Measurements from ENCODE around the gene FOSL2. TPM values are rescaled to one million over a fixed set of nuclear protein-coding genes. Genes with fewer than 3 reads are reported as not detected.

FOSL2 gene
- total RNA-seq (2014; rRNA removed; shearing (Covaris generic); ENCODE audit: low replicate concordance): 0.30 and 0.61 TPM in 2 replicates

DNA sequence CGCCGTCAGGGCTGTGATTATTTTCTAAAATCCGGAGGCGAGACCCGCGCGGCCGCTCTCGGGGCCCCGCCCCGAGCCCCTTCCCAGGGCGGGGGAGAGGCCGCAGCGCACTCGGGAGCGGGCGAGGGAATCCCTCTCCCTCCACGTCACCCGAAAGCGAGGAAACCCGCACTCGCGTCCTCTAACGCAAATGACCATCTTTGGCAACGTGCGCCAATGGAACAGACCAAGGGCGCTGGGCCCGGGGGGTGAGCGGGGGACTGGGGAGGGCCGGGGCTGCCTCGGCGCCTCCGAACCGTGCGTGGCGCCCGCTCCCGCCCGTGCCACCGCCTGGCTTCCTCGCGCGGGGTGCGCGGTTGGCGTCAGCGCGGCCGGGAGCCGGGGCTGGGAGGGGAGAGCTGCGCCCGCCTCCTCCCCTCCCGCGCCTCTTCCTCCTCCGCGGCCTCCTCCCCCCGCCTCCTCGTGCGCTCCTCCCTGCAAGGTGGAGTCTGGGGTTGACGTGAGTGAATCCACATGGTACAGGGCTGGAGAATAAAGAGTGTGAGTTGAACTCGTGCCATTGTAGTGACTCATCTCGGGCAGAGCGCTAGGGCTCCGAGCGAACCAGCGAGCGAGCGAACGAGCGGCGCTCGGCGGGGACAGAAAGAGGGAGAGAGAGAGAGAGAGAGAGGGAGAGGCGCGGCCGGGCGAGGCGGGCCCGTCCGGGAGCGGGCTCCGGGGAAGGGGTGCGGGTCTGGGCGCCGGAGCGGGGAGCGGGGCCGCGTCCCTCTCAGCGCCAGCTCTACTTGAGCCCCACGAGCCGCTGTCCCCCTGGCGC is at the start of gene FOSL2:
Gene FOSL2 (plus strand): TSS at position 562 of the 817 bp plus-strand sequence. CDS start 863 bp downstream, outside the sequence.
- no peaks in the 10 kb centered on the region for H3K79me2 ChIP-seq (ENCODE audit: low read length)
- no peaks in the 10 kb centered on the region for H3K9me2 ChIP-seq (replicated peaks; ENCODE audit: insufficient read depth, low read length)
- no peaks in the 10 kb centered on the region; the same call in 1 of the 2 replicates for H3K27me3 ChIP-seq (ENCODE audit: low read length)
- peak within 1 kb of the TSS; percentile 86 for H2AFZ ChIP-seq (ENCODE audit: low read length)
- DNase-seq: peak; percentile 96
- no peaks in the 10 kb centered on the region for H3K9me3 ChIP-seq (ENCODE audit: low read length)
- no peaks in the 10 kb centered on the region for H3K36me3 ChIP-seq (ENCODE audit: insufficient read depth, low read length)
- peak within 1 kb of the TSS; percentile 70 for H3K9ac ChIP-seq (ENCODE audit: low read length)
- peak within 1 kb of the TSS; percentile 71 for H3K4me3 ChIP-seq (ENCODE audit: low read length)
- no peak within 1 kb of the TSS for H3K27ac ChIP-seq (ENCODE audit: low read length)
- H3K4me1 ChIP-seq (ENCODE audit: low read length): peaks cover 28% of the 10 kb centered on the region
- H3K4me2 ChIP-seq (ENCODE audit: low read depth, low read length, poor library complexity, severe bottlenecking): peak within 1 kb of the TSS; percentile 77
- 0 out of 2 replicates have a peak, but pooled peaks cover 7% of the 10 kb centered on the region for H4K20me1 ChIP-seq (ENCODE audit: insufficient read depth, low read depth, low read length)

DNA sequence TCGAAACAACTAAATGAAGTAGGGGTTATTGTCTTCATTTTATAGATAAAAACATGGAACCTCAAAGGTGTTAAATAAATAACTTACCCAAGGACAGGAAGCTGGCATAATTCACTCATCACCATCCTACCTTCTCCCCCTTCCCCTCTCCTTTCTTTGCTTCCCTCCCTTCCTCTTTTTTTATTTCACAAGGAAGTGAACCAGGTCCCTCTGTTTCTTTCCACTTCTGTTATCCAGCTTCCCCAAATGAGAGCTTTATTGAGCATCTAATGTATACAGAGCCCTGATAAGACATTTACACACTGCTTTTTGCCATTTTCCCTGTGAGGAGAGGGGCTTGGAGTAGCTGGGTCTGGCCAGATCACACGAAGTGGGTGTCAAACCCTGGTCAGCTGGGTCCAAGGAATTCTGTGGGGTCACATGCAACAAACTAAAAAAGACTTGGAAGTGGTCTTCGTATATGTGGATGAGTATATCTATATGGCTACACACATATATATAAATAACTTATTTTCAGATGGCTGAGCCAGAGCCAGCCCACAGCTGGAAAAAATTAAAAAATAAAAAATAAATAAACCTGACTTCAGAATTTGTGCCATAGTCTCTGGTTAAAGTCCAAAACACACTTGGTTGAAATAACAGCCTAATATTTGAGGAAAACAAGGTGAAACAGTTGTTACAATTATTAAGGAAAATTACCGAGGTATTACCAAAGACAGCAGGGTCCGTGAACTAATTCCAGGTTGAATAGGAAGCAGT is 49.3 kb upstream of the FOSL2 start:
- Histone ChIP-seq H4K20me1 (ENCODE audit: insufficient read depth, low read depth, low read length) (no peaks in the 10 kb centered on the region), H3K27ac (ENCODE audit: low read length) (no peak overlapping the region), H3K4me1 (ENCODE audit: low read length) (no peaks in the 10 kb centered on the region), H3K4me3 (ENCODE audit: low read length) (no peak overlapping the region), H3K36me3 (ENCODE audit: insufficient read depth, low read length) (no peaks in the 10 kb centered on the region), H3K9me3 (ENCODE audit: low read length) (no peaks in the 10 kb centered on the region), H3K9ac (ENCODE audit: low read length) (no peak overlapping the region), H3K27me3 (ENCODE audit: low read length) (no peaks in the 10 kb centered on the region), H3K4me2 (ENCODE audit: low read depth, low read length, poor library complexity, severe bottlenecking) (no peak overlapping the region), H3K9me2 (replicated peaks; ENCODE audit: insufficient read depth, low read length) (no peaks in the 10 kb centered on the region), H2AFZ (ENCODE audit: low read length) (no peak overlapping the region), H3K79me2 (ENCODE audit: low read length) (no peaks in the 10 kb centered on the region)
- DNase-seq: no peak

DNA sequence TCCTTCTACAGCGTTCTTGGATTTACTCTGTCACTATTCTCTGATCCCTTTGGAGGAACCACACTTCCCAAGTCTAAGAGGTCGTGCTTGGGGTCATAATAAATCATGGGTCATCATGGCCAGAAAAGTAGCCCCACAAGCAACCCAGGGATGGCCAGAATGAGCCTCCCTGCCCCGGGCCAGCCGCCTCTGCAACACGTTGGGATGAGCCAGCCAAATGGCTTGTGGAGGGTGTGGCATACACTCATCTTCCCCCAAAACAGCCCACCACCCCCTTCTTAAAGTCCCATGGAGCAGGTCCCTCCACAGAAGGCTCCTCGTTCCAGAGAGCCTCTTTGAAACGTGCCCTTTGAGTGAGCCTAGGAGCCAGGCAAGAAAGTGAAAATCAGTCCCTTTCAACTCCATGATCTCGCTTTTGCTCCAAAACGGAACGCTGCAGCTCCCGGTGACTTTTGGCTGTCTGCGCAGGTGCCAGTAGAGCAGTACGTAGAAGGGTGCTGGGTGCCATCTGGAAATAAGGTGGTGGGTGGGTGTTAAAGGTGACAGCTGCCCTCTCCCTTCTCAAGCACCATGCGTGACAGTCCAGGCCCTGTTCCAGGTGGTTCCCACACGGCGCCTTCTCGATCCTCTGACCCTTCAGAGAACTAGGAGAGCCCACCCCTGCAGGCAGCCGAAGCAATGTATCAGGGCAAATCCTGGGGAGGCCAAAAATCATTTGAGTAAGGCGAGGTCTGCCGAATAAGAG is 48.5 kb upstream of the FOSL2 start:
- Histone ChIP-seq H3K9ac (ENCODE audit: low read length) (no peak overlapping the region), H3K4me2 (ENCODE audit: low read depth, low read length, poor library complexity, severe bottlenecking) (no peak overlapping the region), H3K4me1 (ENCODE audit: low read length) (no peaks in the 10 kb centered on the region), H3K27ac (ENCODE audit: low read length) (no peak overlapping the region), H2AFZ (ENCODE audit: low read length) (no peak overlapping the region), H3K36me3 (ENCODE audit: insufficient read depth, low read length) (no peaks in the 10 kb centered on the region), H3K4me3 (ENCODE audit: low read length) (no peak overlapping the region), H4K20me1 (ENCODE audit: insufficient read depth, low read depth, low read length) (no peaks in the 10 kb centered on the region), H3K9me3 (ENCODE audit: low read length) (no peaks in the 10 kb centered on the region), H3K9me2 (replicated peaks; ENCODE audit: insufficient read depth, low read length) (no peaks in the 10 kb centered on the region), H3K27me3 (ENCODE audit: low read length) (no peaks in the 10 kb centered on the region), H3K79me2 (ENCODE audit: low read length) (no peaks in the 10 kb centered on the region)
- no peak for DNase-seq

GRCh38 chr2:28344756-28345373 is 47.8 kb upstream of the FOSL2 start:
- Histone ChIP-seq H4K20me1 (ENCODE audit: insufficient read depth, low read depth, low read length) (no peaks in the 10 kb centered on the region), H2AFZ (ENCODE audit: low read length) (no peak overlapping the region), H3K27ac (ENCODE audit: low read length) (no peak overlapping the region), H3K27me3 (ENCODE audit: low read length) (no peaks in the 10 kb centered on the region), H3K9me3 (ENCODE audit: low read length) (no peaks in the 10 kb centered on the region), H3K4me1 (ENCODE audit: low read length) (no peaks in the 10 kb centered on the region), H3K9ac (ENCODE audit: low read length) (no peak overlapping the region), H3K4me3 (ENCODE audit: low read length) (no peak overlapping the region), H3K79me2 (ENCODE audit: low read length) (no peaks in the 10 kb centered on the region), H3K36me3 (ENCODE audit: insufficient read depth, low read length) (no peaks in the 10 kb centered on the region), H3K4me2 (ENCODE audit: low read depth, low read length, poor library complexity, severe bottlenecking) (no peak overlapping the region), H3K9me2 (replicated peaks; ENCODE audit: insufficient read depth, low read length) (no peaks in the 10 kb centered on the region)
- DNase-seq: no peak

DNA sequence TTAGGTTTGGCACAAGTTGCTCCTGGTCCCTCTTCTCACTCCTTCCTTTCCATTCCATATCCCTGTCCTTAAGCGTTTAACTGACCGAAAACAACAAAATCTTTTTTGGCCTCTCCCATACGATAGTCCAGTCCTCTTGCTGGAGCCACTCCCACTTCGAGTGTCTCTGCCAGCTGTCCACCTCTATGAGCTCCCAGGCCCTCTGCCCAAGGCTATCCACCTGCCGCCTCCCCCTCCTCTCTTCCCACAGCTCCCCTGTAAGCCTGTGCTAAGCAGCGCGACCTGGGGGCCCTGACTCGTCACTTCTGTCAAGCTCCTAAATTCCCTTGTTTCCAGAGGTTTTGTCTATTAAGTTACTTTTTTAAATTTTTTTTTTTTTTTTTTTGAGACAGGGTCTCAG is 47.0 kb upstream of the FOSL2 start:
- Histone ChIP-seq H3K9me2 (replicated peaks; ENCODE audit: insufficient read depth, low read length) (no peaks in the 10 kb centered on the region), H3K4me1 (ENCODE audit: low read length) (no peaks in the 10 kb centered on the region), H3K27ac (ENCODE audit: low read length) (no peak overlapping the region), H3K36me3 (ENCODE audit: insufficient read depth, low read length) (no peaks in the 10 kb centered on the region), H3K4me2 (ENCODE audit: low read depth, low read length, poor library complexity, severe bottlenecking) (no peak overlapping the region), H4K20me1 (ENCODE audit: insufficient read depth, low read depth, low read length) (no peaks in the 10 kb centered on the region), H3K27me3 (ENCODE audit: low read length) (no peaks in the 10 kb centered on the region), H3K79me2 (ENCODE audit: low read length) (no peaks in the 10 kb centered on the region), H3K4me3 (ENCODE audit: low read length) (no peak overlapping the region), H2AFZ (ENCODE audit: low read length) (no peak overlapping the region), H3K9me3 (ENCODE audit: low read length) (no peaks in the 10 kb centered on the region), H3K9ac (ENCODE audit: low read length) (no peak overlapping the region)
- no peak for DNase-seq

DNA sequence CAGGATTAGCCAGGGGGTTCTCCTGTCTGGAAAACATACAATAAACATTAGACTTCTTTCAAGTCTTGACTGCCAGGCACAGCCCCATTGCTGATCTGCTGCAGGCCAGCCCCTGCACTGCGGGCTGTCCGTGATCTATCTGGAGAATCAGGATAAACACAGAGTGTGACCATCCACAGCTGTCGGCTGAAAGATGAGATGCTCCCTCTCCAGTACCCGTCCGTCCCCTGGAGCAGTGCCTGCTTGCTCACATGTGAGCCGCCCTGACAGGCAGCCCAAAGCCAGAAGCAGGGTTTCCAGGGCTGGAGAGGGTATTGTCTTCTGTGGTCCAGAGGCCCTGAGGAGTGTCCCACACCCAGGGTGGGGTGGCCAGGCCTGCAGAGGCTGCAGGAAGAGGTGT is 46.1 kb upstream of the FOSL2 start:
- no peak overlapping the region for H2AFZ ChIP-seq (ENCODE audit: low read length)
- no peaks in the 10 kb centered on the region for H3K9me2 ChIP-seq (replicated peaks; ENCODE audit: insufficient read depth, low read length)
- H3K4me1 ChIP-seq (ENCODE audit: low read length): no peaks in the 10 kb centered on the region
- H3K4me2 ChIP-seq (ENCODE audit: low read depth, low read length, poor library complexity, severe bottlenecking): no peak overlapping the region
- H4K20me1 ChIP-seq (ENCODE audit: insufficient read depth, low read depth, low read length): no peaks in the 10 kb centered on the region
- no peaks in the 10 kb centered on the region for H3K36me3 ChIP-seq (ENCODE audit: insufficient read depth, low read length)
- no peak overlapping the region for H3K27ac ChIP-seq (ENCODE audit: low read length)
- no peak overlapping the region for H3K9ac ChIP-seq (ENCODE audit: low read length)
- no peaks in the 10 kb centered on the region for H3K27me3 ChIP-seq (ENCODE audit: low read length)
- no peak overlapping the region for H3K4me3 ChIP-seq (ENCODE audit: low read length)
- no peaks in the 10 kb centered on the region for H3K79me2 ChIP-seq (ENCODE audit: low read length)
- no peak for DNase-seq
- no peaks in the 10 kb centered on the region for H3K9me3 ChIP-seq (ENCODE audit: low read length)

DNA sequence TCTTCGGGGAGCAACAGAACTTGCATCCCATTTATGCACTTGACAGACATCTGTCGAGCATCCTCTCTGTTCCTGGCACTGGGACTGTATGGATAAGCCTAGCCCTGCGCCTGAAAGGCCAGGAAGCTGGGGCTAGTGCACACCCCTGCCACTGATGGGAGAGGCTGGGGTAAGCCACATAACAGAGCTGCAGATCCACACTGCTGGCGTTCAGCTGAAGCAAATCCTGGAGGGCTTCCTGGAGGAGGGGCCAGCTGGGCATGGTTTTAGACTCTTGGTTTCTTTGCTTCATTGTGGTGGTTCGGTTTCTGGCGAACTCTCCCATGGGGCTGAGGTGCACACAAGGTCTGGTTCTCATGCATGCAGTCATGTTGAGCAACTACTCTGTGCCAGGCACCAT is 45.5 kb upstream of the FOSL2 start:
- Histone ChIP-seq H3K4me3 (ENCODE audit: low read length) (no peak overlapping the region), H3K9me2 (replicated peaks; ENCODE audit: insufficient read depth, low read length) (no peaks in the 10 kb centered on the region), H3K4me1 (ENCODE audit: low read length) (no peaks in the 10 kb centered on the region), H3K27me3 (ENCODE audit: low read length) (no peaks in the 10 kb centered on the region), H3K9ac (ENCODE audit: low read length) (no peak overlapping the region), H3K4me2 (ENCODE audit: low read depth, low read length, poor library complexity, severe bottlenecking) (no peak overlapping the region), H3K36me3 (ENCODE audit: insufficient read depth, low read length) (no peaks in the 10 kb centered on the region), H3K9me3 (ENCODE audit: low read length) (no peaks in the 10 kb centered on the region), H3K79me2 (ENCODE audit: low read length) (no peaks in the 10 kb centered on the region), H4K20me1 (ENCODE audit: insufficient read depth, low read depth, low read length) (no peaks in the 10 kb centered on the region), H3K27ac (ENCODE audit: low read length) (no peak overlapping the region), H2AFZ (ENCODE audit: low read length) (no peak overlapping the region)
- no peak for DNase-seq
